Hepatocyte (in vitro differentiated cells): ENCODE results near the gene KCNN3.

ENCODE experiments used
- CTCF ChIP-seq: fragments of 200-600 bp; sonication (generic); IDR thresholded peaks from 2 replicates; pipeline ENCODE4 v1.5.1; 2016; ENCODE audit warnings: antibody characterized with exemption, mild to moderate bottlenecking; ENCODE audit not compliant: poor library complexity
- EZH2 ChIP-seq: fragments of 200-600 bp; sonication (generic); IDR thresholded peaks from 2 replicates; pipeline ENCODE4 v1.6.1; 2016; ENCODE audit warnings: antibody characterized with exemption, mild to moderate bottlenecking, borderline replicate concordance
- EZH2phosphoT487 ChIP-seq: fragments of 200-600 bp; sonication (generic); IDR thresholded peaks from one replicate; pipeline ENCODE4 v1.6.1; 2018; ENCODE audit warnings: antibody characterized with exemption, mild to moderate bottlenecking, low read depth, moderate library complexity; ENCODE audit not compliant: unreplicated experiment, severe bottlenecking

GRCh38 chr1:154861607-154862094 lies 8.4 kb downstream of the KCNN3 start:
- TF ChIP-seq CTCF (no peak), EZH2 (no peak), EZH2phosphoT487 (no peak)
